ENCODE measurements around the gene FOXRED1. TPM values are rescaled to one million over a fixed set of nuclear protein-coding genes. Genes with fewer than 3 reads are reported as not detected.

FOXRED1 gene
- total and polyA plus RNA-seq, 2 of the 13 experiments (the other 11 are each of a cell fraction or from before 2014, with no cell fraction given), result 29.6 to 42.9 TPM

DNA sequence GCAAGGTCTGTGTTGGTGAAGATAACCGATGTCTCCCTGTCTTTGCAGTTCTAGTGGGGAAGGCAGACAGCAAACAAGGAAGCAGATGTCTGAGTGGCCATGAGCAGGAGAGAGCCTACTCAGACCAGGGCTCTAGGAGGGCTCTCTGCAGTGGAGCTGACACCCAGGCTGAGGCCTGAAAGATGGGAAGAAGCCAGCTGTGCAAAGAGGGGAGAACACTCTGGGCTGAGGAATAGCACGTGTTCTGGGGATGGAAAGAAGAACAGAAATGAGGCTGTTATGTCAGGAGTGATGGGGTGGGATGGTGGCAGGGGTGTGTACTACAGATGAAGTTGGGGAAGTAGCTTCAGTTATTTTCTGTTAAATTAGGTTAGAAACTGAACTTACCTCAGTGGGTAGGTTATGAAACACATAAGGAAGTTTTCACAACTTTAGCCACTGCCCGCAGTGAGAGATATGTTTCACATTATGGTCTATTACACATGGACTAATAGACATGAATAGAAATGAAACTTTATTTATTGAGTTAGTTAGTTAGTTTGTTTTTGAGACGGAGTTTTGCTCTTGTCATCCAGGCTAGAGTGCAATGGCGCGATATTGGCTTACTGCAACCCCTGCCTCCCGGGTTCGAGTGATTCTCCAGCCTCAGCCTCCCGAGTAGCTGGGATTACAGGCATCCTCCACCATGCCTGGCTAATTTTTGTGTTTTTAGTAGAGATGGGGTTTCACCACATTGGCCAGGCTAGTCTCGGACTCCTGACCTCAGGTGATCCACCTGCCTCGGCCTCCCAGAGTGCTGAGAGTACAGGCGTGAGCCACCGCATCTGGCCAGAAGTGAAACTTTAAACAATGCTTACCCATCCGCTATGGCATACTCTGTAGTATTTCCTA, 42.7 kb downstream of the FOXRED1 start:
- ATAC-seq, result no peak
- peaks cover 0 to 17% of the 10 kb centered on the region in 2 experiments; a peak in 3 of 5 replicates for H3K36me3 ChIP-seq (replicated peaks in 1 of 2; ENCODE audit: control insufficient read depth in 1 of 2, insufficient read depth in 2 of 2, low read length in 2 of 2)
- no peak overlapping the region for H2AFZ ChIP-seq (ENCODE audit: low read length)
- no peak overlapping the region for H3K9ac ChIP-seq (ENCODE audit: insufficient read depth, low read depth, low read length)
- no peak overlapping the region for H3K4me2 ChIP-seq (ENCODE audit: low read depth, low read length)
- no peak for DNase-seq (ENCODE audit: low spot score)
- no peak for FAIRE-seq
- ChIA-PET CTCF (ENCODE audit: low intra/inter-chr PET ratio, low total read pairs) (interaction anchor here (1.5 to 1.6 kb wide), 2 partner anchors 80 to 168 kb away, joined by 8 to 13 read pairs; no protein-coding TSS in a partner anchor), POLR2A (no interaction called here)
- no peak overlapping the region for H3K4me3 ChIP-seq (replicated peaks in 1 of 3; ENCODE audit: insufficient read depth in 1 of 3, low read depth in 2 of 3, low read length in 3 of 3)
- TF ChIP-seq ZNF552 (CRISPR knock-in tag; IDR thresholded peaks at IDR 0.05; ENCODE audit: borderline replicate concordance) (no peak), ZNF652 (CRISPR knock-in tag; IDR thresholded peaks at IDR 0.05; ENCODE audit: borderline replicate concordance, low read depth) (no peak), ZNF747 (CRISPR knock-in tag; IDR thresholded peaks at IDR 0.05; ENCODE audit: borderline replicate concordance) (no peak), MTA3 (CRISPR knock-in tag; IDR thresholded peaks at IDR 0.05) (no peak), TCF7 (IDR thresholded peaks at IDR 0.05; ENCODE audit: low read depth) (no peak), MTF2 (CRISPR knock-in tag; IDR thresholded peaks at IDR 0.05; ENCODE audit: borderline replicate concordance) (no peak), TEAD3 (CRISPR knock-in tag; optimal IDR thresholded peaks at IDR 0.05; ENCODE audit: borderline replicate concordance) (no peak), ZNF660 (CRISPR knock-in tag; IDR thresholded peaks at IDR 0.05; ENCODE audit: borderline replicate concordance, low read depth) (no peak), ZNF263 (CRISPR knock-in tag; IDR thresholded peaks at IDR 0.05) (no peak), ETV6 (CRISPR knock-in tag; conservative IDR thresholded peaks at IDR 0.05) (no peak), ARID2 (CRISPR knock-in tag; IDR thresholded peaks at IDR 0.05; ENCODE audit: borderline replicate concordance) (no peak)
- TF ChIP-seq, protein P1, sequence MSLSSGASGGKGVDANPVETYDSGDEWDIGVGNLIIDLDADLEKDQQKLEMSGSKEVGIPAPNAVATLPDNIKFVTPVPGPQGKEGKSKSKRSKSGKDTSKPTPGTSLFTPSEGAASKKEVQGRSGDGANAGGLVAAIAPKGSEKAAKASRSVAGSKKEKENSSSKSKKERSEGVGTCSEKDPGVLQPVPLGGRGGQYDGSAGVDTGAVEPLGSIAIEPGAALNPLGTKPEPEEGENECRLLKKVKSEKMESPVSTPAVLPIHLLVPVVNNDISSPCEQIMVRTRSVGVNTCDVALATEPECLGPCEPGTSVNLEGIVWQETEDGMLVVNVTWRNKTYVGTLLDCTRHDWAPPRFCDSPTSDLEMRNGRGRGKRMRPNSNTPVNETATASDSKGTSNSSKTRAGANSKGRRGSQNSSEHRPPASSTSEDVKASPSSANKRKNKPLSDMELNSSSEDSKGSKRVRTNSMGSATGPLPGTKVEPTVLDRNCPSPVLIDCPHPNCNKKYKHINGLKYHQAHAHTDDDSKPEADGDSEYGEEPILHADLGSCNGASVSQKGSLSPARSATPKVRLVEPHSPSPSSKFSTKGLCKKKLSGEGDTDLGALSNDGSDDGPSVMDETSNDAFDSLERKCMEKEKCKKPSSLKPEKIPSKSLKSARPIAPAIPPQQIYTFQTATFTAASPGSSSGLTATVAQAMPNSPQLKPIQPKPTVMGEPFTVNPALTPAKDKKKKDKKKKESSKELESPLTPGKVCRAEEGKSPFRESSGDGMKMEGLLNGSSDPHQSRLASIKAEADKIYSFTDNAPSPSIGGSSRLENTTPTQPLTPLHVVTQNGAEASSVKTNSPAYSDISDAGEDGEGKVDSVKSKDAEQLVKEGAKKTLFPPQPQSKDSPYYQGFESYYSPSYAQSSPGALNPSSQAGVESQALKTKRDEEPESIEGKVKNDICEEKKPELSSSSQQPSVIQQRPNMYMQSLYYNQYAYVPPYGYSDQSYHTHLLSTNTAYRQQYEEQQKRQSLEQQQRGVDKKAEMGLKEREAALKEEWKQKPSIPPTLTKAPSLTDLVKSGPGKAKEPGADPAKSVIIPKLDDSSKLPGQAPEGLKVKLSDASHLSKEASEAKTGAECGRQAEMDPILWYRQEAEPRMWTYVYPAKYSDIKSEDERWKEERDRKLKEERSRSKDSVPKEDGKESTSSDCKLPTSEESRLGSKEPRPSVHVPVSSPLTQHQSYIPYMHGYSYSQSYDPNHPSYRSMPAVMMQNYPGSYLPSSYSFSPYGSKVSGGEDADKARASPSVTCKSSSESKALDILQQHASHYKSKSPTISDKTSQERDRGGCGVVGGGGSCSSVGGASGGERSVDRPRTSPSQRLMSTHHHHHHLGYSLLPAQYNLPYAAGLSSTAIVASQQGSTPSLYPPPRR (CRISPR knock-in tag; IDR thresholded peaks at IDR 0.05; ENCODE audit: borderline replicate concordance), result no peak
- TF ChIP-seq, protein P2, sequence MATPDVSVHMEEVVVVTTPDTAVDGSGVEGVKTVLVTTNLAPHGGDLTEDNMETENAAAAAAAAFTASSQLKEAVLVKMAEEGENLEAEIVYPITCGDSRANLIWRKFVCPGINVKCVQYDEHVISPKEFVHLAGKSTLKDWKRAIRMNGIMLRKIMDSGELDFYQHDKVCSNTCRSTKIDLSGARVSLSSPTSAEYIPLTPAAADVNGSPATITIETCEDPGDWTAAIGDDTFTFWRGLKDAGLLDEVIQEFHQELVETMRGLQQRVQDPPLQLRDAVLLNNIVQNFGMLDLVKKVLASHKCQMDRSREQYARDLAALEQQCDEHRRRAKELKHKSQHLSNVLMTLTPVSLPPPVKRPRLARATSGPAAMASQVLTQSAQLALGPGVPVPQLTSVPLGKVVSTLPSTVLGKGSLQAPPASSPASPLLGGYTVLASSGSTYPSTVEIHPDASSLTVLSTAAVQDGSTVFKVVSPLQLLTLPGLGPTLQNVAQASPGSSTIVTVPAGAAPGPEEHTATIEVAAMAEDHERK (CRISPR knock-in tag; IDR thresholded peaks at IDR 0.05; ENCODE audit: low read depth), result no peak
- no peak overlapping the region for H3K27ac ChIP-seq (ENCODE audit: extremely low read length, insufficient read depth, low read length)
- intact Hi-C loops (cut with micrococcal nuclease; ENCODE audit: unreplicated experiment) (loop anchor here (2.0 kb wide), 1 partner anchor 45 kb away; no protein-coding TSS in a partner anchor), in situ Hi-C loops (cut with HindIII; ENCODE audit: extremely low pct_ligation_motif_present, low pct_unique_long_range_greater_than_20kb) (no loop called here)
- no TSS peak for BruUV-seq (replicated peaks)
- H3K79me2 ChIP-seq (ENCODE audit: insufficient read depth, low read length), result no peaks in the 10 kb centered on the region
- H3K4me1 ChIP-seq (ENCODE audit: insufficient read depth, low read length), result no peaks in the 10 kb centered on the region
- 95% methylated on average over 13 of the region's 14 CpGs for WGBS (ENCODE audit: low lambda C conversion rate)
- H3K9me3 ChIP-seq (ENCODE audit: low read length), result no peaks in the 10 kb centered on the region
- no peaks in the 10 kb centered on the region for H4K20me1 ChIP-seq (ENCODE audit: insufficient read depth, low read length)
- H3K27me3 ChIP-seq (ENCODE audit: control insufficient read depth in 1 of 2, insufficient read depth in 2 of 2, low read length in 2 of 2), result no peaks in the 10 kb centered on the region

All from HepG2 (cell line).